ENCODE results near the gene DENND4C.
A peak's percentile ranks its signal among the peaks of the same experiment; 100 is the strongest.
"Not testable (repeated sequence)": the region's sequence is repeated elsewhere in the genome, so short reads cannot be mapped to it uniquely, and the experiment has no call there.

DENND4C gene

GRCh38 chr9:19229595-19230354 lies 718 bp upstream of the DENND4C start:
- peak; percentile 81 to 91 for DNase-seq

GRCh38 chr9:19231126-19231903 lies 822 bp downstream of the DENND4C start:
- peak in 1 of 2 experiments; percentile 43 for DNase-seq

GRCh38 chr9:19231904-19232822 lies 1.7 kb downstream of the DENND4C start:
- peak; percentile 32 to 53 for DNase-seq

- DNase-seq = peak; percentile 83 to 94
Observed at GRCh38 chr9:19232823-19233194, 2.3 kb downstream of the DENND4C start.

- peak in 1 of 2 experiments; percentile 47 for DNase-seq
Observed at GRCh38 chr9:19233344-19233743, 2.9 kb downstream of the DENND4C start.

- no peak for DNase-seq
Observed at GRCh38 chr9:19239955-19240354, 9.5 kb downstream of the DENND4C start.

- no peak for DNase-seq
Observed at GRCh38 chr9:19241728-19242127, 11.2 kb downstream of the DENND4C start.

- DNase-seq = no peak
Observed at GRCh38 chr9:19243366-19244033, 13.0 kb downstream of the DENND4C start.

GRCh38 chr9:19246891-19247290 lies 16.4 kb downstream of the DENND4C start:
- no peak for DNase-seq

GRCh38 chr9:19247420-19247819 lies 16.9 kb downstream of the DENND4C start:
- no peak for DNase-seq

- not testable (repeated sequence) for DNase-seq
Observed at GRCh38 chr9:19250346-19250745, 19.9 kb downstream of the DENND4C start.

- not testable (repeated sequence) for DNase-seq
Observed at GRCh38 chr9:19251203-19251602, 20.7 kb downstream of the DENND4C start.

- not testable (repeated sequence) for DNase-seq
Observed at GRCh38 chr9:19251622-19252021, 21.1 kb downstream of the DENND4C start.

- DNase-seq = no peak
Observed at GRCh38 chr9:19252174-19252884, 21.8 kb downstream of the DENND4C start.

- DNase-seq = no peak
Observed at GRCh38 chr9:19252885-19253219, 22.4 kb downstream of the DENND4C start.

- DNase-seq = no peak
Observed at GRCh38 chr9:19255112-19255511, 24.6 kb downstream of the DENND4C start.

GRCh38 chr9:19255821-19256220 lies 25.3 kb downstream of the DENND4C start:
- no peak for DNase-seq

GRCh38 chr9:19259665-19260255 lies 29.3 kb downstream of the DENND4C start:
- DNase-seq = not testable (repeated sequence)

- DNase-seq = not testable (repeated sequence)
Observed at GRCh38 chr9:19265602-19266001, 35.1 kb downstream of the DENND4C start.

- DNase-seq = not testable (repeated sequence)
Observed at GRCh38 chr9:19266778-19267384, 36.4 kb downstream of the DENND4C start.

- DNase-seq = no peak
Observed at GRCh38 chr9:19269582-19269981, 39.1 kb downstream of the DENND4C start.

All from NCI-H526 (cell line).